Amygdala (tissue), 56 donors: ENCODE data around the gene NEUROG1.
A peak's percentile ranks its signal among the peaks of the same experiment; 100 is the strongest.
"Not testable (repeated sequence)": the region's sequence is repeated elsewhere in the genome, so short reads cannot be mapped to it uniquely, and the experiment has no call there.

Experiments
- DNase-seq, 56 donors: peaks; one replicate each; lab custom pipeline; 2025; lab: John Stamatoyannopoulos, UW

NEUROG1 gene

DNA sequence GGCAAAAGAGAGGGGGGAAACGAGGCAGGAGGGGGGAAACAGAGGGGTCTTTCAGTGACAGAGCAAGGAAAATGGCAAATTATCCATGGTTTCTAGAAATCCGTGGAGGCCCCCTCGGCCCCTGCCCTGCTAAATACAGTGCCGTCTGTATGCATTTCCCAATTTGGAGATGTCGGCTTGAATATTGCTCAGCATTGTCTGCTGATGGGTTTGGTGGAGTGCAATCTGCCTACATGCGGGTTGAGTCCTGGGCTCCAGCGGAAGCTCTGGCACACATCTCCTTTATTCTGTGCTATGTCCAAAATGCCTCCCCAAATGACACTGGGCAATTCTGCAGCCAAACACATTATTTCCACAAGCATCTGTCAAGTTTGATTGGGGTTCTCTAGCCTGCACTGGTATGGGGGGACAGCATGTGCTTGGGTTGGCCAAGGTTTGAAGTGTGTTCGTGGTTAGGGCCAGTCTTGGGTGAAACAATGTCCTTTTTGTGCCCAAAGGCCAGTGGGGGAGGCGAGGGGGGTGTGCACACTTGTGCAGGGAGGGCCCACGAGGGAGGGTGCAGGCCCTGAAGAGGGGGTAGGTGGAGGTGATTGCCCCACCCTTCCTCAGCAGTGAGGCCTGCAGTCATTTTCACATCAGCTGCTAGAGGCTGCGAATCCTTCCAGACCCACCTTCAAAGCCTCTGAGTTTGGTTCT, 6.2 kb upstream of the NEUROG1 start:
- DNase-seq: no peak

DNA sequence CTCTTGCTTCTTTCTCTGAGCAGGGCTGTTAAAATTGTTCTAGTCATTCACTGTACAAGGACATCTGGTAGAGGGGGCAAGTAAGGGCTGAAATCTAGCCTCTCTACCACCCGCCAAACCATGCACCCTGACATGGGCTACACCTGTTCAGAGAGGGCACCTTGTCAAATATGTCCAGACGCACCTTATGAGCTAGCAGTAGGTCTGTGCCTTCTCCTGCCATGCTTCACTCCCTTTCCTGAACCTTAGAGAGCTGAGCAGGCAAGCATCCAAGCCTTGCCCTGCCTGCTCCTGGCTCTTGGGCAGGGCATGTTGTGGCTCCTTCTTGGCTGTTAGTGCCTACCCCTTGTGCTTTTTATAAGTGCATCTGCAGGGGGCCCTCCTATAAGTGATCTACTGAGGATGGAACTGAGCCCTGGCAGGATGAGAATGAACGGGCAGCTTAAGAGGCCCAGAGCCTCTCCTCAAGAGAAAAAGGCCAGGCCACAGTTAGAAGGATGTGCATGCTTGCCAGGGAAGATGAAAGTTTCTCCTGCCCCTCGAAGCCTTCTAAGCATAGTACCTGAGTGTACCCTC, 3.8 kb upstream of the NEUROG1 start:
- DNase-seq: no peak

DNA sequence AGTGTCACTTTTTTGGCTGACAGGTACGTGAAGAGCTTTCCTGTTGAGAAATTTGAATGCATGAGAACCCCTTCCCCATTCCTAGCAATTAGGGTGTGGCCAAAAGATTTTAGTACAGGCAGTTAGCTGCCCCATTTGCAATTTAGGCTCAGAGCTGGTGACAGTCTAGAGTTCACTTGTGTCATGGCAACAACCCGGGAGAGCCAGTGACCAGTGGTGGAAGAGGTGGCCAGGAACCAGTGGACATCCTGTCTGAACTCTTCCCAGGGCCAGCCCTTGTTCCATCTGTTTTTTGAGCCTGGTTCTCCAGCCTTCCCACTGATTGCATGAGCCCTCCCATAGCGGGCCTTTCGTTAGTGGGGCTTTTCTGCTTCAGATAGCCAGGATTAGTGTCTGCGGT, 2.5 kb upstream of the NEUROG1 start:
- no peak for DNase-seq

DNA sequence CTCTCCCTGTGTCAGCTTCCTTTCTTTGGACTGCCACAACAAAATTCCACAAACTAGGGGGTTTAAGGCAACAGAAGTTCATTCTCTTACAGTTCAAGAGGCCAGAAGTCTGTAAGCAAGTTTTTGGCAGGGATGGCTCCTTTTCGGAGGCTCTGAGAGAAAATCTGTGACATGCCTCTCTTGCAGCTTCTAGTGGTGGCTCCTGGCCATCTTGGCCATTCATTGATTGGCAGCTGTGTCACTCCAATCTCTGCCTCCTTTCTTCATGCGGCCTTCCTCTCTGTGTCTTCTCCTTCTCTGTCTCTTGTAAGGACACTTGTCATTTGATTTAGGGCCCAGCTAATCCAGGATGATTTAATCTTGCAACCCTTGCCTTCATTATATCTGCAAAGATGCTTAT, 2.0 kb upstream of the NEUROG1 start:
- DNase-seq: no peak

DNA sequence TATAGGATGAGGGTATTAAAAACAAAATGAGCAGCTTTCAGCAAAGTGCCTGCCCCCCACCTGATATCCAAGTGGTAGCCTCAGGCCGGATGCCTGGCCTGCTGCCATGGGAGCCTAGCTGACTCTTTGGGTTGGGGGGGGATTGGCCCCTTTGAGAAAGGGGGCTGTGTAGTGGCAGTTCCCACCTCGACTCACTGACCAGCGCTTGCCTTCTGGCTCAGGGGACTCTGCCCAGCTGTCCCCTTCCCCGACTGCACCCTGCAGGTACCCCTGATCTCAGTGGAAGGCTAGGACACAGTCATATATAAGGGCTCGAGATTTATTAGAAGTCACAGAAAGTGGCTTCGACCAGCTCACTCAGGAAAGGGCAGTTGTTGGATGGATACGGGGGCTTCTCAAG, 1.5 kb upstream of the NEUROG1 start:
- DNase-seq: no peak

DNA sequence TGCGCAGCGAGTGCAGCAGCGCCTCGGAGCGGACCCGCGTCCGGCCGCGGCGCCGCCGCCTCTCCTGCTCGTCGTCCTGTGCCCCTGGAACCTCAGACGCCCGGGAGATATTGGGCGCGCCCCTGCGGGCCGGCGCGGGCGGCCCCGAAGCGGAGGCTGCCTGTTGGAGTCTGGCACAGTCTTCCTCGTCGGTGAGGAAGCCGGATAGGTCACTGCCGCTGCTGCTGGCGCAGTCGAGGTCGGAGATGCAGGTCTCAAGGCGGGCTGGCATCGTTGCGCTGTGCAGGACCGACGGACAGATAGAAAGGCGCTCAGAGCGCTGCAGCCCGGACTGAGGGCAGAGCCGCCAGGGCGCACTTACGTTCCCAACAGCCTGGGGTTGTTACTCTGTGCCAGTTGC, 344 bp downstream of the NEUROG1 start:
- DNase-seq: no peak

DNA sequence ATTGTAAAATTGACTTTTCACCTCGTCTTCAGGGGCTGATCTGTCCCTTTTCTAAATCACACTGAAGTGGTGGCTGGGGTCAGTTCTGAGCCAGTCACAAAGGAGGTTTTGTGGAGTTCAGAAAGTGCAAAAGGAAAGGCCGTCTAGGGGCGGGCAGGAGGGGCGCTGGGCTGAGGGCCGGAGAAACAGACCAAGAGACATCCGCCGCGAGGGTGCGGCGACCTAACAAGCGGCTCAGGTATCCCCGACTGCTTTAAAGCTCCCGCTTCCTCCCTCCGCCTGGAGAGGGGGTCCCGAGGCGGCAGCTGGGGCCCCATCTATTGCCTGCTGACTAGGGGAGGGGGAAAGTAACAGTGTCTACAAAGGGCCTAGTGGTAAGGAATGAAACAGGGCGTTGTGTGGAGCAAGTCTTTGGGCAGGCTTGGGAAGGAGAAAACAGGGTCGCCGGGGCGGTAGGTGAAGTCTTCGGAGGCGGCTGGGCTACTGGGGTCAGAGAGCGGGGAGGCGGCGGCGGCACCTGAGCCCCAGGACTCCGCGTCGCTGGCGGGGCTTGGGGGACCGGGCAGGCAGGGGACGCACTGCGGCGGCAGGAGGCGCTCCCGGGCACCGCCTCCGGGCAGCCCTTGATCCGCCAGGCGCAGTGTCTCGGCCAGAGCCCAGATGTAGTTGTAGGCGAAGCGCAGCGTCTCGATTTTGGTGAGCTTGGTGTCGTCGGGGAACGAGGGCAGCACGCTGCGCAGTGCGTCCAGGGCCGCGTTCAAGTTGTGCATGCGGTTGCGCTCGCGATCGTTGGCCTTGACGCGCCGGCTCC, 950 bp downstream of the NEUROG1 start:
- no peak for DNase-seq

DNA sequence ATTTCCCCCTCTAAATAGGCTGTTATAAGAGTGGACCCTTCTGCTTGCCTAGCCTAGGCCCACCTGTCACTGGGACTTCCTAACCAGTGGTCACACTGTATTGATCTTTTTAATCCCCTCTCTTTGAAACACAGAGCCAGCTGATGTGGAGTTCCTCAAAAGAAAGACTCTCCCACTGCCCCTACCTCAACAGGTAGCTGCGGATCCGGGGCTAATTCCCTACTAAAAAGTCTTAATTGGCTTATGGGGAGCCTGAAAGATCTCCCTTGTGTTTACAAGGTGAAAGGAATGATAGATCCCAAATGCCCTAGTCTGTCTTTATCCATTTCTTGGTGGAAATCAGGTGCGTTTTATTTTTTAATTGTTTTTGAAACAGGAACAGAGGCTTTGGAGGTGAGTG, 2.0 kb downstream of the NEUROG1 start:
- DNase-seq: no peak

DNA sequence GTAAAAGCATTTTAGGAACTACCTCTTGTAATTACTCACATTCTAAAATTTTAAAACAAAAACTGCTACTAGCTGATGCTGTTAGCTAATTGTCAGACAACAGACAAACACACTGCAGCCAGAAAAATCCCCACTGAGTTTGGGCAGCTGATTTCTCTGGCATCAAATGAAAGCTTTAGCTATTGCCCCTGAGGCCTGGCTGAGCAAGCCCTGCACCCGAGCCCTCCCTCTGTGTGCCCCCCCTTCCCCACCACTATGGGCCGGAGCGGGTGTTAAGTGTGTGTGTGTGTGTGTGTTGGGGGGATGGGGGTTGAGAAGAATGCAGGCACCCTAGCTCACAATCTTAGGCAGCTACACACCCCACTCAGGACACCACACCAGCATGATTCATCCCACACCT, 2.4 kb downstream of the NEUROG1 start:
- peak in 4 of 56 donors; percentile 3 to 21 (median 12) for DNase-seq

DNA sequence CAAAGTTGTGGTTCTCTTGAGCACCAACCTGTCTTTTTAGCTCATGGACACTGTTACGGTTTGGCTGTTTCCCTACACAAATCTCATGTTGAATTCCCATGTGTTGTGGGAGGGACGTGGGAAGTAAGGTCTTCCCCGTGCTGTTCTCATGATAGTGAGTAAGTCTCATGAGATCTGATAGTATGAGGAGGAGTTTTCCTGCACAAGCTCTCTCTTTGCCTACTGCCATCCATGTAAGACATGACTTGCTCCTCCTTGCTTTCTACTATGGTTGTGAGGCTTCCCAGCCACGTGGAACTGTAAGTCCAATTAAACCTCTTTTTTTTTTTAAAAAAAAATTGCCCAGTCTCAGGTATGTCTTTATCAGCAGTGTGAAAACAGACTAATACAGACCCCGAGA, 6.2 kb downstream of the NEUROG1 start:
- DNase-seq: not testable (repeated sequence)

DNA sequence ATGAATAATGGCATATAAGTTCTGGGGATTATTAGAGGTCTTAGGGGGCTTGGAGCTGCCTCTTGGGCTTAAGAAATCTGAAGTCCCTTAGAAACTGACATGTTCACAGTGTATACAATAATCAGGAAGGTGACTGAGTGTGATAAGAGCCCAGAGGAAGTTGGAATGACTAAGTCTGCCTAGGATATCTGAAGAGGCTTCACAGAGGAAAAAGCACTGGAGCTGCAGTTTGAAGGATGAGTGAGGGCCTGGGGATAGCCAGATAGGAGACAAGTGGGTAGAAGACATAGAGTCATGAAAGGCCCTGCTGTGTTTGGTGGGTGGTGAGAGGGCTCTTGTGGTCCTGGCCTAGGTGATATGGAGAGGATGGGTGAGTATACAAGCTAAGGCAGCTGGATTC, 8.8 kb downstream of the NEUROG1 start:
- no peak for DNase-seq

DNA sequence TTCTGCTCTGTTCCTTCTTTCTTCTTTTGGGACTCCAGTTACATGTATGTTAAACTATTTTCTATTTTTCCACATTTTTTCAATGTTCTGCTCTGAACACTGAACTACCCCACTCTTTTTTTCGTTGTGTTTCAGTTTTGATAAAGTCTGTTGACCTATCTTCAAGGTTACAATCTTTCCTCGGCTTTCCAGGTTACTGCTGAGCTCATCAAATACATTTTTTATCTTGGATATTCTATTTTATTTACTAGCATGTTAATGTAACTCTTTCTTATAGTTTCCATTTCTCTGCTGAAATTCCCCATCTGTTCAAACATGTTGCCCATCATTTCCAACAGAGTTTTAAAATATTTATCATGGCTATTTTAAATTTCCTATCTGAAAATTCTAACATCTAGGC, 13.8 kb downstream of the NEUROG1 start:
- no peak for DNase-seq

DNA sequence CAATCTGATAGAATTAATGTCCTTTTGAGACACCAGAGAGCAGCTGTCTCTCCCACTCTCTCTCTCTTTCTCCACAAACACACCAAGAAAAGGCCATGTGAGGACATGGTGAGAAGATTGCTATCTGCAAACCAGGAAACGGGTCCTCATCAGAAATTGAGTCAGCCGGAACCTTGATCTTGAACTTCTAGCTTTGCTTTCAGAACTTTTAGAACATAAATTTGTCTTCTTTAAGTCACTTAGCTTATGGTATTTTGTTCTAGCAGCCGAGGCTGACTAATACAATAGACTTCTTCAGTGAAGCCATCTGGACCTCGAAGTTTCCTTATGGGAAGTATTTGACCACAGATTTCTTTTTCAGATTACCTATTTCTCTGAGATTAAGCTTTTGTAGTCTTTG, 18.1 kb downstream of the NEUROG1 start:
- DNase-seq: no peak

DNA sequence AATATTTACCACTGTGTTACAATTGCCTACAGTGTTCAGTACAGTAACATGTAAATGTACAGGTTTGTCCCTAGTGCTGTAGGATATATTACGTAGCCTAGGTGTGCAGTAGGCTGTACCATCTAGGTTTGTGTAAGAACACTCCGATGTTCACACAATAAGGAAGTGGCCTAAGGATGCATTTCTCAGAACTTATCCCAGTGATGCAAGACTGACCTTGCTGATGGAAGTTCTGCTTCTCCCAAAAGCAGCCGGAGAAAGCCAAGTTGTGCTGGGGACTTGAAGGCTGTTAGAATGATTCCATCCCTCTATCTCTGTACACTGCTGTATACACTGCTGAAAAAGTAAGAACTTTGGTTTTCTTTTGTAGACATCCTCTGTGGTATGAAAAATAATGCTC, 21.6 kb downstream of the NEUROG1 start:
- DNase-seq: no peak

DNA sequence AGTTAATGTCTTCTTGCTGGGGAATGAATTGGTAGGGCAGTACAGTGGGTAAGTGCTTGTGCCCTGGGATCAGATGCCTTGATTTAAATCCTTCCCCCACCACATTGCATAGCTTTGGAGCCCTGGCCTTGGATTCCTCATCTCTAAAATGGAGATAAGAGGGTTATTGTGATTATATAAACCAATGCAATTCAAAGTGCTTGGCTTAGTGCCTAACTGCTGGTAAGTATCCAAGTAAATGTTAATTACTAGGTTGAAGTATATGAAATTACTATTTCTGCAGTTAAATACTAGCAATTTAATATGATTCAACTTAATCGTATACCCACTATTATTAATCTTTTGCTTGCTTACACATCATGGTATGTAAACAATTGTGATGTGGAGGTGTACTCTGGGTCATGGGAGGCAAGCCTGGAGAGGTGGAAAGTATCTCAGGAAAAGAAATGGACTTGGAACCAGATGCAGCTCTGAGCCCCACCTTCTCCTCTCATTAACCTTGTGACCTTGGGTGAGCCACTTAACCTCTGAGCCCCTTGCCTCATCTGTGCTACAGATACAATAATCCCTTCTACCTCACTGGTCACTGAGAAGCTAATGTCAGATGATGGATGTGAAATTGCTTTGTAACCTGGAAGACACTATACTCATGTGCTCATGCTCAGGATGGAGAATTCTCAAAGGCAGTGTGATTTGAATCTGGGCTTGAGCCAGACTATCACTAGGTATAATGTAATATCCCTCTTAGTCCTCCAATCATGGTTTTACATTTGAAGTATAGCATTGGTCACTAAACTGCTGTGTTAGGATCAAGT, 23.8 kb downstream of the NEUROG1 start:
- DNase-seq: no peak

DNA sequence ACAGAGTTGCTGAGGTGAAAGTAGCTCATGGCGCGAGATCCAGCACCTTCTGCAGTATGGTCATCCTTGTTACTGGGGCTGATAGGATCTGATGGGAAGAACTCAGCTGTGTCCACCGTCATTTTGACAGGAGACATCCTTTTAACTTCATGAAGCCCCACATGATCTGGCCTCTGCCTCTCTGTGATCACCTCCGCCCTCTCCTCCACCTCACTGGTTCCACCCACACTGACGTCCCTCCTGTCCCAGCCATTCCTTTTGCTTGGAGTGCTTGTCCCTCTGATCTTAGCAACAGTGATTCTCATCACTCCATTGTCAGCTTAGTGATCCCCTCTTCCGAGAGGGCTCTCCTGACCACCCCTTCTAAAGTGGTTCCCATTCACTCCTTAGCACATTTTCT, 25.8 kb downstream of the NEUROG1 start:
- no peak for DNase-seq

DNA sequence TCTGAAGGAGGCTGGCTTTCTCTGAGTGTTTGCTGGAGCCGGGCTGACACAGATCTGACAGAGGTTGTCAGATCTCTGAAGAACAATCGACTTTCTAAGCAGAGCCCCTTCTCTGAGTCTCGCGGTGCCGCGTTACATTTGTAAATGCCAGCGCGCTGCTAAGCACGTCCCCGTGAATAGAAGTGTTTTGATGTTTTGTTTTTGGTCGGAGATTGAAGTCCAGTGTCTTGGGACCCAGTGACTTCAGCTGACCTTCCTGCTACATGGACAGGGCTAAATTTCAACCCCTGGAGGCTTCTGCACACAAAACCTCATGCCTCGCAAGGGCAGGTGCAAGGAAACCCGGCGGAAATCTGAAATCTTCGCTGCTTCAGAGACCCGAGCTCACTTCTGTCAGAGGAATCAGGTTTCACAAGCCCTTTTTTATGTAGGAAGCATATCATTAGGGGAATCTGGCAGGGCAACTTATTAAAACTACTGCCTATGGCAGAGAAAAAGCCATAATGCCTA, 27.2 kb downstream of the NEUROG1 start:
- DNase-seq: no peak

DNA sequence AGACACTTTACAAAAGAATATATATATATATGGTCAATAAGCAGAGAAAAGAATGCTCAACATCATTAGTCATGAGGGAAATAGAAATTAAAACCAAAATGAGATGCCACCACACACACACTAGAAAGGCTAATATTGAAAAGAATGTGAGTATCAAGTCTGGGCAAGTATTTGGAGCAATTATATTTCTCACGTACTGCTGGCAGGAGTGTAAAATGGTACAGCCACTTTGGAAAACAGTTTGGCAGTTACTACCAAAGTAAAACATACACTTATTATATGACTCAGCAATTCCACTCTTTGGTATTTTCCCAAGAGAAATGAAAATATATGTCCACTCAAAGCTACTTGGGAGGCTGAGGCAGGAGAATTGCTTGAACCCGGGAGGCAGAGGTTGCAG, 29.8 kb downstream of the NEUROG1 start:
- DNase-seq: no peak

DNA sequence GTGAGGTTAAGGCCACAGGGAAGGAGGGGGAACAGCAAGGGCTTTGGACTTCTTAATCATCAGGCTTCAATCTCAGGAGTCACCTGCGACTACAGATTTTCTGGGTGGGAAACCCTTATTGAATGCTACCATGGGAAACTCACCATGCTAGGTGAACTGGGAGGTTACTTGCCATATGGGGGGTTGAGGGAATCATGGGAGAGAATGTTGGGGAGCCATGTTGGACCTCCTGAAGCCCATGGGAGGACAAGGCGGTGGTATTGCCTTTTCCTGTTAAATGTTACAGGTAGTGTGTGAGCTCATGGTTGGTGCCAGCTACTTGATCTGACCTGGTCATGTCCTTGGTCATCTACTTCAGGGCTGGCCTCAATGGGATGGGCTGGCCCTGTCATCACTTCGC, 31.4 kb downstream of the NEUROG1 start:
- DNase-seq: no peak

DNA sequence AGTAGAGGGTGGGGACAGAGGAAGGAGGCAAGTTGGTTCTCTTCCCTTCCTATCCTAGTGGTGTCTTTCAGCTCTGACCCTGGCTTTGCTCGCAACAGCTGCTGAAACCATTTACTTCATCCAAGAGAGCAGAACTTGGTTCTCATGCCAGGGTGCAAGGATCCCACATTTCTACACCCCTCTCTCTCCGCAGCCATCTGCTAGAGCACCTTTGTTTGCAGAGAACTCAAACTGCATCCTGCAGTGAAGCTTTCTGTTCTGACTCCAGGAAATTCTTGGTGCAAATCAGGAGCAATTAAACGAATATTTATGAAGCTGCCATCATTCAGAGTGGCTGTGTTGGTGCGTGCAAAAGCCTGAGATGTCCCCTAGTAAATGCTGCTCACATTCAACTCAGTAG, 31.9 kb downstream of the NEUROG1 start:
- DNase-seq: no peak
